Glutamatergic neuron (in vitro differentiated cells): ENCODE measurements around the gene RNASEL. TPM values are rescaled to one million over a fixed set of nuclear protein-coding genes. Genes with fewer than 3 reads are reported as not detected.

Experiments
- DNase-seq: peaks from one replicate; pipeline ENCODE4 v3.0.0; 2022
- H3K27ac Mint-ChIP-seq: one replicate; pipeline ENCODE4 v1.8.0; 2020; ENCODE audit warnings: mild to moderate bottlenecking, mixed read lengths, inconsistent platforms; ENCODE audit not compliant: unreplicated experiment
- H3K27me3 Mint-ChIP-seq: one replicate; pipeline ENCODE4 v1.8.0; 2020; ENCODE audit warnings: mild to moderate bottlenecking, moderate library complexity, mixed read lengths, inconsistent platforms; ENCODE audit not compliant: unreplicated experiment
- H3K36me3 Mint-ChIP-seq: one replicate; pipeline ENCODE4 v1.8.0; 2020; ENCODE audit warnings: mild to moderate bottlenecking, mixed read lengths, inconsistent platforms; ENCODE audit not compliant: unreplicated experiment
- H3K4me1 Mint-ChIP-seq: one replicate; pipeline ENCODE4 v1.8.0; 2020; ENCODE audit warnings: mild to moderate bottlenecking, low read depth, mixed read lengths, inconsistent platforms; ENCODE audit not compliant: unreplicated experiment
- H3K4me3 Mint-ChIP-seq: one replicate; pipeline ENCODE4 v1.8.0; 2020; ENCODE audit warnings: mild to moderate bottlenecking, mixed read lengths, inconsistent platforms; ENCODE audit not compliant: unreplicated experiment
- H3K9me3 Mint-ChIP-seq: one replicate; pipeline ENCODE4 v1.8.0; 2020; ENCODE audit warnings: mild to moderate bottlenecking, moderate library complexity, mixed read lengths, inconsistent platforms; ENCODE audit not compliant: unreplicated experiment
- total RNA-seq: library from RNA; stranded (reverse); fragmentation: NEBNext Ultra II Directional; extraction: Animal tissue kit (Norgen Biotek cat#: 25700); gene quantifications from one replicate; pipeline ENCODE4 v1.2.1, GENCODE V29; 2021; ENCODE audit not compliant: unreplicated experiment
- TF ChIP-seq, protein P1 (sequence below): fragments of 200-600 bp; sonication (generic); IDR thresholded peaks from one replicate; pipeline ENCODE4 v1.5.0; 2021; ENCODE audit not compliant: partially characterized antibody, unreplicated experiment

RNASEL gene
- total RNA-seq, 1 donor from 2014 or later = 1.3 TPM

DNA sequence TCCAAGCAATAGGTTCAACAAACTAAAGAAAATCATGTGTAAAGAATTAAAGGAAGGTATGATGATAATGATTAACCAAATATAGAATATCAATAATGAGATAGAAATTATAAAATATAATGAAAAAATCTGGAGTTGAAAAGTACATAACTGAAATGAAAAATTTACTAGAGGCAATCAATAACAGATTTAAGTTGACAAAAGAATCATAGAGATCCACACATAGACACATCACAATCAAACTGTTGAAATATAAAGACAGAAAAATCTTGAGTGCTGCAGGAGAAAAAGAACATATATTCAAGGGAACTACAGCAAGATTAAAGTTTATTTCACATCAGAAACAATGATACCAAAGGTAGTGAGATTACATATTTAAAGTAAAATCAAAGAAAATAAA is 63.7 kb downstream of the RNASEL start:
- Mint-ChIP-seq H3K27me3 (peaks cover 5% of the 10 kb centered on the region), H3K36me3 (peaks cover 32% of the 10 kb centered on the region), H3K9me3 (peaks cover 4% of the 10 kb centered on the region), H3K27ac (no peak overlapping the region), H3K4me3 (no peak overlapping the region), H3K4me1 (no peaks in the 10 kb centered on the region)
- TF ChIP-seq, protein P1, sequence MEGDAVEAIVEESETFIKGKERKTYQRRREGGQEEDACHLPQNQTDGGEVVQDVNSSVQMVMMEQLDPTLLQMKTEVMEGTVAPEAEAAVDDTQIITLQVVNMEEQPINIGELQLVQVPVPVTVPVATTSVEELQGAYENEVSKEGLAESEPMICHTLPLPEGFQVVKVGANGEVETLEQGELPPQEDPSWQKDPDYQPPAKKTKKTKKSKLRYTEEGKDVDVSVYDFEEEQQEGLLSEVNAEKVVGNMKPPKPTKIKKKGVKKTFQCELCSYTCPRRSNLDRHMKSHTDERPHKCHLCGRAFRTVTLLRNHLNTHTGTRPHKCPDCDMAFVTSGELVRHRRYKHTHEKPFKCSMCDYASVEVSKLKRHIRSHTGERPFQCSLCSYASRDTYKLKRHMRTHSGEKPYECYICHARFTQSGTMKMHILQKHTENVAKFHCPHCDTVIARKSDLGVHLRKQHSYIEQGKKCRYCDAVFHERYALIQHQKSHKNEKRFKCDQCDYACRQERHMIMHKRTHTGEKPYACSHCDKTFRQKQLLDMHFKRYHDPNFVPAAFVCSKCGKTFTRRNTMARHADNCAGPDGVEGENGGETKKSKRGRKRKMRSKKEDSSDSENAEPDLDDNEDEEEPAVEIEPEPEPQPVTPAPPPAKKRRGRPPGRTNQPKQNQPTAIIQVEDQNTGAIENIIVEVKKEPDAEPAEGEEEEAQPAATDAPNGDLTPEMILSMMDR = no peak
- DNase-seq = no peak

Other genes starting within 250 kb of the RNASEL start
- gene GLUL, start 197.5 kb downstream of the RNASEL start, total RNA-seq = 312 TPM
- not detected for gene TEDDM1, start 188.6 kb downstream of the RNASEL start, total RNA-seq
- gene RGSL1, start 139.1 kb downstream of the RNASEL start, total RNA-seq = not detected
- 37.2 TPM for gene RGS16, start 15.1 kb upstream of the RNASEL start, total RNA-seq
- 3.5 TPM for gene RGS8, start 95.3 kb upstream of the RNASEL start, total RNA-seq
- 2.3 TPM for gene NPL, start 200.5 kb upstream of the RNASEL start, total RNA-seq